DOHH2 (cell line): Measurements from ENCODE around the gene ACP4.

Experiments used
- H3F3A ChIP-seq: fragments of 200-600 bp; sonication (generic), shearing (Covaris generic); 2 replicates; pipeline ENCODE4 v1.6.0; 2016; ENCODE audit warnings: antibody characterized with exemption, mild to moderate bottlenecking; ENCODE audit not compliant: control insufficient read depth, insufficient read depth
- H3K27ac ChIP-seq: fragments of 200-600 bp; sonication (generic); 2 replicates; pipeline ENCODE4 v1.5.1; 2014; ENCODE audit warnings: low read depth, mild to moderate bottlenecking, low read length, moderate library complexity
- H3K27me3 ChIP-seq: fragments of 200-600 bp; sonication (generic); 2 replicates; pipeline ENCODE4 v1.6.1; 2014; ENCODE audit warnings: mild to moderate bottlenecking, low read length, mixed read lengths; ENCODE audit not compliant: control insufficient read depth
- H3K36me3 ChIP-seq: fragments of 200-600 bp; sonication (generic); 2 replicates; pipeline ENCODE4 v1.6.1; 2014; ENCODE audit warnings: mild to moderate bottlenecking, low read length, moderate library complexity, mixed read lengths; ENCODE audit not compliant: control insufficient read depth
- H3K4me1 ChIP-seq: fragments of 200-600 bp; sonication (generic); 2 replicates; pipeline ENCODE4 v1.6.1; 2014; ENCODE audit warnings: mild to moderate bottlenecking, low read length, mixed read lengths; ENCODE audit not compliant: control insufficient read depth
- H3K4me2 ChIP-seq: fragments of 200-600 bp; sonication (generic); 2 replicates; pipeline ENCODE4 v1.6.0; 2014; ENCODE audit warnings: mild to moderate bottlenecking, low read length, moderate library complexity
- H3K4me3 ChIP-seq: fragments of 200-600 bp; sonication (generic); 2 replicates; pipeline ENCODE4 v1.5.1; 2014; ENCODE audit warnings: mild to moderate bottlenecking, low read length, mixed read lengths
- H3K79me2 ChIP-seq: fragments of 200-600 bp; sonication (generic); 2 replicates; pipeline ENCODE4 v1.6.1; 2014; ENCODE audit warnings: mild to moderate bottlenecking, low read length, mixed read lengths; ENCODE audit not compliant: control insufficient read depth
- H3K9me2 ChIP-seq: fragments of 200-600 bp; sonication (generic); replicated peaks from 2 replicates; pipeline ENCODE4 v1.6.1; 2014; ENCODE audit warnings: mild to moderate bottlenecking, low read length, mixed read lengths; ENCODE audit not compliant: control insufficient read depth
- H3K9me3 ChIP-seq: fragments of 200-600 bp; sonication (generic); 2 replicates; pipeline ENCODE4 v1.6.1; 2014; ENCODE audit warnings: antibody characterized with exemption, low read length, mixed read lengths; ENCODE audit not compliant: control insufficient read depth, insufficient read depth
- H4K20me1 ChIP-seq: fragments of 200-600 bp; sonication (generic); 2 replicates; pipeline ENCODE4 v1.6.0; 2014; ENCODE audit warnings: low read depth, mild to moderate bottlenecking, antibody characterized with exemption, low read length, moderate library complexity; ENCODE audit not compliant: control insufficient read depth, insufficient read depth
- EZH2phosphoT487 ChIP-seq: fragments of 200-600 bp; sonication (generic); IDR thresholded peaks from 2 replicates; pipeline ENCODE4 v1.6.1; 2017; ENCODE audit warnings: borderline replicate concordance, mild to moderate bottlenecking, antibody characterized with exemption, low read length, moderate library complexity, mixed read lengths
- TF ChIP-seq, protein P1 (sequence below): fragments of 200-600 bp; sonication (generic); IDR thresholded peaks from one replicate; pipeline ENCODE4 v1.5.1; 2014; ENCODE audit warnings: antibody characterized with exemption, mild to moderate bottlenecking, low read depth, low read length; ENCODE audit not compliant: poor library complexity, severe bottlenecking

The ACP4 gene

DNA sequence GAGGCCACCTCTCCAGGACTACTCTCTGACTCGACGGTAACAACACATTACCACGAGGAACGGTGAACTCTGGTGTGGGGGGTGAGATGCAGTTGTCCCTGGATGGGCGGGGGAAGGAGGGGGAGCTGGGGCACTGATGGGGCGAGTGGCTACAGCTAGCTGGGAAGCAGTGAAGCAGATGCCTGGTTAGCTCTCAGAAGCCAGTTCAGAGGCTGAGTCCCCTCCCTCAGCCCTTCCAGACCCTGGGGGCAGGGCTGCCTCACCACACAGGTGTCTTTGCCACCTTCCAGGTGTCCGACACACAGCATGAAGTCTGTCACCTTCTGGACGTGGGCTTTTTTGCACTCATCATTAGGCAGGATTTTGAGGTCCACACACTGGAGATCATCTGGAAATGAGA lies 29.4 kb downstream of the ACP4 start:
- Histone ChIP-seq H3K9me2 (no peaks in the 10 kb centered on the region), H4K20me1 (no peaks in the 10 kb centered on the region), H3K4me3 (peak overlapping the region; percentile 85), H3K27me3 (peaks cover 19% of the 10 kb centered on the region), H3K36me3 (no peaks in the 10 kb centered on the region), H3K27ac (peak overlapping the region; percentile 74), H3K4me1 (peaks cover 53% of the 10 kb centered on the region), H3K9me3 (no peaks in the 10 kb centered on the region), H3K4me2 (peak overlapping the region; percentile 93), H3F3A (peaks cover 4% of the 10 kb centered on the region; the same call in 1 of the 2 replicates), H3K79me2 (no peaks in the 10 kb centered on the region)
- no peak for TF ChIP-seq EZH2phosphoT487
- TF ChIP-seq, protein P1, sequence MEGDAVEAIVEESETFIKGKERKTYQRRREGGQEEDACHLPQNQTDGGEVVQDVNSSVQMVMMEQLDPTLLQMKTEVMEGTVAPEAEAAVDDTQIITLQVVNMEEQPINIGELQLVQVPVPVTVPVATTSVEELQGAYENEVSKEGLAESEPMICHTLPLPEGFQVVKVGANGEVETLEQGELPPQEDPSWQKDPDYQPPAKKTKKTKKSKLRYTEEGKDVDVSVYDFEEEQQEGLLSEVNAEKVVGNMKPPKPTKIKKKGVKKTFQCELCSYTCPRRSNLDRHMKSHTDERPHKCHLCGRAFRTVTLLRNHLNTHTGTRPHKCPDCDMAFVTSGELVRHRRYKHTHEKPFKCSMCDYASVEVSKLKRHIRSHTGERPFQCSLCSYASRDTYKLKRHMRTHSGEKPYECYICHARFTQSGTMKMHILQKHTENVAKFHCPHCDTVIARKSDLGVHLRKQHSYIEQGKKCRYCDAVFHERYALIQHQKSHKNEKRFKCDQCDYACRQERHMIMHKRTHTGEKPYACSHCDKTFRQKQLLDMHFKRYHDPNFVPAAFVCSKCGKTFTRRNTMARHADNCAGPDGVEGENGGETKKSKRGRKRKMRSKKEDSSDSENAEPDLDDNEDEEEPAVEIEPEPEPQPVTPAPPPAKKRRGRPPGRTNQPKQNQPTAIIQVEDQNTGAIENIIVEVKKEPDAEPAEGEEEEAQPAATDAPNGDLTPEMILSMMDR: no peak

DNA sequence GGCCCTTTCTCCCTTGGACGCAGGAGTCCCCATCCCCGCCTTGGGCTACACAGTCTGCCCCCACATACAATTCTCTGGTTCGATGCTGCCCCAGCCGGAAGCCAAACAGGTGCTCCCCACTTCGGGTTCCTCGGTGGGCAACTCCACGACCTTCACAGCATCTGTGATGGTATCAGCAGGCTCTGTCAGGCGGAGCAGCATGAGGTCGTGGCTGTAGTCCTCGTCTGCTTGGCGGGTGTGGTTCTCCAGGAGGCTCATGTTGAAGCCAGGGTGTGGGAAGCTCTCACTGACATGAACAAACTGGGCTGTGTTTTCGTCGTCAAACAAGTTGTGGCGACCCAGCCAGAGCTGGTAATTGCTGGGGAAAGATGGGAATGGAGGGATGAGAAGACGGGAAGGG lies 29.9 kb downstream of the ACP4 start:
- Histone ChIP-seq H3K9me3 (no peaks in the 10 kb centered on the region), H3K4me1 (peaks cover 53% of the 10 kb centered on the region), H3K9me2 (no peaks in the 10 kb centered on the region), H3K27ac (peak overlapping the region; percentile 74), H4K20me1 (no peaks in the 10 kb centered on the region), H3F3A (peaks cover 4% of the 10 kb centered on the region; the same call in 1 of the 2 replicates), H3K27me3 (peaks cover 18% of the 10 kb centered on the region), H3K79me2 (no peaks in the 10 kb centered on the region), H3K4me2 (peak overlapping the region; percentile 93), H3K4me3 (peak overlapping the region; percentile 85), H3K36me3 (no peaks in the 10 kb centered on the region)
- TF ChIP-seq, protein P1: no peak
- TF ChIP-seq EZH2phosphoT487: no peak

DNA sequence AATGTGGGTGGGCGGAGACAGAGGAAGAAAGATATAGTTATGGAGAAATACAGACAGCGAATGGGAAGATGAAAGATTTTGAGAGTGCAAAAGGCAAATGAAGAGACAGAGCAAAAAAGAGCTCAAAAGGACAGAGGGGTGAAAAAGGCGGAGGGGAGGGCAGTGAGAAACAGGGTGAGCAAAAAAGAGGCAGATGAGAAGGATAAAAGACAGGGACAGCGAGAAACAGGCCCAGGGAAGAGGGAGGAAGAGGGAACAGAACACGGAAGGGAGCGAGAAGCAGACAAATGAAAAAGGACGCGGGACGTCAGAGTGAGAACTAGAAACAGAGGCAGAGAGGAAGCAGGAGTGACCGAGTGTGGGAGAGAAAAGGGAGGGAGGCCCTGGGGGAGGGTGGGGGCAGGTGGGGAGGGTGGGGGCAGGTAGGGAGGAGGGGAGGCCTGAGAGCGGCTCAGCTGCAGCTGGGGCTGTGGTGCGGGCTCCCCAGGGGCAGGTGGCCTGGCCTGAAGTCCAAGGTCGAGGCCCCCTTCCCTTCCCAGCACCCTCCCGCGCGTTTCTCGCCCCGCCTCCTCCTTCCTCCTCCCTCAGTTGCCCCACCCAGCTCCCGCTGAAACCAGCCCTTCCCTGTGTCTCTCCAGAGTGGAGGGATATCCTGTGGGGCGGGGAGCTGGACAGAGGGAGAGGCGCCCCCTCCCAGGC lies 30.5 kb downstream of the ACP4 start:
- TF ChIP-seq, protein P1: no peak
- no peak for TF ChIP-seq EZH2phosphoT487
- H3K4me3 ChIP-seq: peak overlapping the region; percentile 85

More for the DNA sequence above, 30.5 kb downstream of the ACP4 start:
- H3K4me1 ChIP-seq: peaks cover 53% of the 10 kb centered on the region
- peak overlapping the region; percentile 74 for H3K27ac ChIP-seq
- no peaks in the 10 kb centered on the region for H3K9me2 ChIP-seq
- H4K20me1 ChIP-seq: no peaks in the 10 kb centered on the region
- H3K9me3 ChIP-seq: no peaks in the 10 kb centered on the region
- H3K36me3 ChIP-seq: no peaks in the 10 kb centered on the region
- peaks cover 4% of the 10 kb centered on the region; the same call in 1 of the 2 replicates for H3F3A ChIP-seq
- H3K27me3 ChIP-seq: peaks cover 18% of the 10 kb centered on the region
- H3K79me2 ChIP-seq: no peaks in the 10 kb centered on the region
- H3K4me2 ChIP-seq: peak overlapping the region; percentile 93
